ENCODE measurements around the gene RAB3IL1. TPM values are rescaled to one million over a fixed set of nuclear protein-coding genes. Genes with fewer than 3 reads are reported as not detected.
A peak's percentile ranks its signal among the peaks of the same experiment; 100 is the strongest.

Gene RAB3IL1
- total RNA-seq, 1 donor from 2014 or later, result 3.0 TPM

DNA sequence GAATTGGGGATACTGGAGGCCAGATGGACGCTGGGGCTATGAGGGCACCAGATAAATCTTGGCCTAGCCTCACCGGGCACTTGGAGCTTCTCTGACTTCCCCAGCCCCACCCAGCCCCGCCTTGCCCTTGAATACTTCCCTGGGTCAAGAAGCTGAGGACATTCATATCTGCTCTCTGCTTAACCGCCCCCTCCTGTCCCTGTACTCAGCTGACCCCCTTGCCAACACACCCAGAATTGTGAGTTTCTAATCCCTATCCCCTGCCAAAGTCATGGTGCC is 48.0 kb downstream of the RAB3IL1 start:
- DNase-seq (ENCODE audit: low read depth), result no peak

DNA sequence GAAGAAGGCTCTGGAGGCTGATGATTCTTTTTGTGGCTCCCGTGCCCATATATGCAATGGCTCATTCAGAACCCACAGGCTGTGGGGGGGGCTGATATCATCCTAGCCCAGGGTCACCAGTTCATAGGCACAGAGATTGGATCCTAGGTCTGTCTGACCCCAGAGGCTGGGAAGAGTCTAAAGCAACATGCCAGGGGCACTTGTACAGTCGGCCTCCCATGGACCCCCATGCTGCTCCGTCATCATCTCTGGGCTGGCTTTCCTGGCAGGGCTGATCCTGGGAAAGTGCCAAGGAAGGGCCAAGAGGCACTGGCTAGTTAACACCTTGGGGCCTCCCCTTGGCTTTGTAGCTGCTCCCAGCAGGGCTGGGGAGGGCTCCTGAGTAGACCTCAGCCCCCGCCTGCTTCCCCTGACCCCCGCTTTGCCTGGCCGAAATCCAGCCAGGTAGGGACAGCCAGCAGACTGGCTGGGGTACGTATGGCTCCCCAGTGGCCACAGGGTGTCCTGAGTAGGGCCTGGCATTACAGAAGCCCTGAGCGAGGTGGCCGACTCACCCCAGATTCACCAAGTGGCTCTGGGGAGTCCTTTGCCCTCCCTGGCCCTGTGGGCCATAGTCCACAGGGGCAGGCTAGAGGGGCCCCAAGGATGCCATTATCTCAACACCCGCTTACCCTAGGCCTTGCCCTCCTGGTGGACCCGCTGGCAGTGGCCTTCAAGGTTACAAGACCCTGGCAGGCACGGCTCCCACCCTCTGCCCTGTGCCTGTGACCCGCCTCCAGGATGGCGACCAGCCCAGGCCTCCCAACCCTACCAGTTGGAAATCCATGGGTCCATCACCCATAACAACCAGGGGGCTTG is 48.6 kb downstream of the RAB3IL1 start:
- DNase-seq (ENCODE audit: low read depth), result no peak

DNA sequence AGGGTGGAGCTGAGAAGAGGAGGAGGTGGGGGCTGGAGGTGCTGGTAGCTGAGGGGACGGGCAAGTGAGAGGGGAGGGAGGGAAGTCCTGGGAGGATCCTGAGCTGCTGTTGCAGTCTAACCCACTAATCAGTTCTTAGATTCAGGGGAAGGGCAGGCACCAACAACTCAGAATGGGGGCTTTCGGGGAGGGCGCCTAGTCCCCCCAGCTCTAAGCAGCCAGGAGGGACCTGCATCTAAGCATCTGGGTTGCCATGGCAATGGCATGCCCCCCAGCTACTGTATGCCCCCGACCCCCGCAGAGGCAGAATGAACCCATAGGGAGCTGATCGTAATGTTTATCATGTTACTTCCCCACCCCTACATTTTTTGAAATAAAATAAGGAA is 50.4 kb downstream of the RAB3IL1 start:
- no peak for DNase-seq (ENCODE audit: low read depth)

DNA sequence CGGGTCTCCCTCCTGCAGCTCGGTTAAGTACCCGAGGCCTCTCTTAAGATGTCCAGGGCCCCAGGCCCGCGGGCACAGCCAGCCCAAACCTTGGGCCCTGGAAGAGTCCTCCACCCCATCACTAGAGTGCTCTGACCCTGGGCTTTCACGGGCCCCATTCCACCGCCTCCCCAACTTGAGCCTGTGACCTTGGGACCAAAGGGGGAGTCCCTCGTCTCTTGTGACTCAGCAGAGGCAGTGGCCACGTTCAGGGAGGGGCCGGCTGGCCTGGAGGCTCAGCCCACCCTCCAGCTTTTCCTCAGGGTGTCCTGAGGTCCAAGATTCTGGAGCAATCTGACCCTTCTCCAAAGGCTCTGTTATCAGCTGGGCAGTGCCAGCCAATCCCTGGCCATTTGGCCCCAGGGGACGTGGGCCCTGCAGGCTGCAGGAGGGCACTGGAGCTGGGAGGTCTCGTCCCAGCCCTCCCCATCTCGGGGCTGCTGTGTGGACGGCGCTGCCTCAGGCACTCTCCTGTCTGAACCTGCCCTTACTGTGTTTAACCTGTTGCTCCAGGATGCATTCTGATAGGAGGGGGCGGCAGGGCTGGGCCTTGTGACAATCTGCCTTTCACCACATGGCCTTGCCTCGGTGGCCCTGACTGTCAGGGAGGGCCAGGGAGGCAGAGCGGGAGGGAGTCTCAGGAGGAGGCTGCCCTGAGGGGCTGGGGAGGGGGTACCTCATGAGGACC is 51.0 kb downstream of the RAB3IL1 start:
- DNase-seq (ENCODE audit: low read depth), result no peak

DNA sequence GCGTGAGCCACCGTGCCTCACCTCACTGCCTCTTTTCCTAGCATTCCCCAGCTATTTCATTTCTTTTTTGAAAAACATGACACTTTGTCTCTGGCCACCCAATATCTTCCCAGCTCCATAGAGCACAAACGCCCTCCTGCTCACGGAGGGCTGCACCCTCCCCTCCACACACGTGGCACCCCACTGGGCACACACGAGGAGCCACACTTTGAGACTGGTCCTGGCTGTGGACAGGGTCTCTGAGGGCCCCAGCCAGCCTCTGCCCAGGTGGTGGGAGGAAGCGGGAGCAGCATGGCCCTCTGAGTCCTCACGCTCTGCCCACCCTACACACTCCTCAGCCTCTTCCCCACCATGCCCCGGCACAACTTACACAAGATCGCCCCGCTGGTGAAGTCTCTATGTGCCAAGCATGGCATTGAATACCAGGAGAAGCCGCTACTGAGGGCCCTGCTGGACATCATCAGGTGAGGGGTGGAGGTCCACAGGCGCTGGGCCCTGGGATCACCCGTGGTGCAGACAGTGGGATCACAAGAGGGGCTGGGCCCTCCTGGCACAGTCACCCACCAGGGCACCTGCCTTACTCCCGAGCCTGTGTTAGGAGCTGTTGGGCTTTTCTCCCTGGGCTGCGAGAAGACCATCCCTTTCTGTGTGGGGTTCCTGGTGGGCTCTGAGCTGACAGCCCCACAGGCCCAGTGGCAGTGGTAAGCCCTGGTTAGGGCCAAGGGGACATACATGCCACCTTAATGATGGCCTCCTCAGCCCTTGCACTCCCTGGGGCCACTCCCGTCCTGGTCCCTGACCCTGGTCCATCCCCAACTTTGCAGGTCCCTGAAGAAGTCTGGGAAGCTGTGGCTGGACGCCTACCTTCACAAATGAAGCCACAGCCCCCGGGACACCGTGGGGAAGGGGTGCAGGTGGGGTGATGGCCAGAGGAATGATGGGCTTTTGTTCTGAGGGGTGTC is 52.3 kb downstream of the RAB3IL1 start:
- DNase-seq (ENCODE audit: low read depth), result no peak

DNA sequence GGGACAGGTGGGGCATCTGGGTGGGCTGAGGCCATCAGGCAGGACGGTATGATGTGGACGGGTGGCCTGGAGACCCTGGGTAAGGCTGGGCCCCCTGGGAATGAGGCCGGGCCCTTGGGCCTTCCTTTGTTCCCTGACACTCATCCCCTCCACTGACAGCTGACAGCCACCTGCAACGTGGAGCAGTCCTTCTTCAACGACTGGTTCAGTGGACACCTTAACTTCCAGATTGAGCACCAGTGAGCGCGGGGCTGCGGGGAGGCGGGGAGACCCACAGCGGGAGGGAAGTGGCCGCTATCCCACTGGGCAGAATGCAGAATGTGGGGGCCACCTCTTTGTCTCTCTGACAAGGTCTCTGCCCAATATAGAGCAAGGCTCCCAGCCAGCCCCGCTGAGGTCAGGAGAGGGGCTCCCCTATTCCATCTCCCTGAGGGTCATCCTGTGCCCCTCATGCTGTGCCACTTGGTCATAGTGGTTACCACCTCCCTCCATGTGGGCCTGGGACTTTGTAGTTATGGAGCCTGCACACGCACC is 53.8 kb downstream of the RAB3IL1 start:
- no peak for DNase-seq (ENCODE audit: low read depth)

DNA sequence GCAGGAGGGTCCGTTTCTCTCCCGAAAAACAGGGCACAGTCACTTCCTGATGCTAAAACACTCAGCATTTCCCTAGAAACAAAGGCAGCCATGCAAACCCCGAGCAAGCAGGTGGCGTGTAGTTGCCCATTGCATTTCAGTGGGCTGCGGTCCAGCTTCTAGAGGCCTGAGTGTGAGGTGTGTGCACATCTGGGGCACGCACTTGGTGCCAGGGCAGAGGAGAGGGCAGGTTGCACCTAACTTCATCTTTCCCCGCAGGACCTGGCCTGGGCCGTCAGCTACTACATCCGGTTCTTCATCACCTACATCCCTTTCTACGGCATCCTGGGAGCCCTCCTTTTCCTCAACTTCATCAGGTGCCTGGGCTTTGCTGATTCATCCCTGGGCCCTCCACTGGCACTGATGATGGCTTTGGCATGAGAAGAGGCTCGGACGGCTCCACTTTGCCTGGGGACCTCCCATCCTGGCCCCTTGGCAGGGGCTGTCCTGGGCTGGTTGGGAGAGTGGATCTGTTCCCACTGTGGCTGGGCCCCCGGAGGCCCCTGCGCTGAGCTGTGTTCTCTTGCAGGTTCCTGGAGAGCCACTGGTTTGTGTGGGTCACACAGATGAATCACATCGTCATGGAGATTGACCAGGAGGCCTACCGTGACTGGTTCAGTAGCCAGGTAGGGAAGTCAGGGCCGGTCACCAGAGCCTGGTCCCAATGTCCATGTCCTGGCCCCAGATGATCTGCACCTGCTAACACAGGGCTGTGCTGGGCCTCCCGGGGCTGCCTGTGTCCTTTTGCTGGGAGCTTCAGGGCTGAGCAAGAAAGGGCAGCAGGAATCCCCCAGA is 54.4 kb downstream of the RAB3IL1 start:
- DNase-seq (ENCODE audit: low read depth), result no peak

DNA sequence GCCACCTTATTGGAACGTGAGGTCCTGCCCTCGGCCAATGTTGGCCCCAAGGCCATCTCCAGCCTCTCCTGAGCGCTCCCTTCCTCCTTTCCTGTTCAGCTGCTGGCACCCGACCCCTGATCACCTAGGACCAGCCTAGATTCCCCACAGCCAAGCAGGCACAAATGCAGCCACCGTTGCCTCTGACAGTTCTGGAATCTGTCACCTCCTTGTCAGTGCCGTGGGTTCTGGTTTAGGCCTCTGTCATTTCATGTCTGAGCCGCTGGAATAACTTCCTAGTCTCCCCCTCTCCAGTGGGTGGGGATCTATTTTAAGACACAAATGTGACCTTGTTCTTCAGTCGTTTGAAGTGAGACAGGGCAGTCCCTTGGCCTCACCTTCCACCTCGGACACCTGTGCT is 55.7 kb downstream of the RAB3IL1 start:
- no peak for DNase-seq (ENCODE audit: low read depth)

DNA sequence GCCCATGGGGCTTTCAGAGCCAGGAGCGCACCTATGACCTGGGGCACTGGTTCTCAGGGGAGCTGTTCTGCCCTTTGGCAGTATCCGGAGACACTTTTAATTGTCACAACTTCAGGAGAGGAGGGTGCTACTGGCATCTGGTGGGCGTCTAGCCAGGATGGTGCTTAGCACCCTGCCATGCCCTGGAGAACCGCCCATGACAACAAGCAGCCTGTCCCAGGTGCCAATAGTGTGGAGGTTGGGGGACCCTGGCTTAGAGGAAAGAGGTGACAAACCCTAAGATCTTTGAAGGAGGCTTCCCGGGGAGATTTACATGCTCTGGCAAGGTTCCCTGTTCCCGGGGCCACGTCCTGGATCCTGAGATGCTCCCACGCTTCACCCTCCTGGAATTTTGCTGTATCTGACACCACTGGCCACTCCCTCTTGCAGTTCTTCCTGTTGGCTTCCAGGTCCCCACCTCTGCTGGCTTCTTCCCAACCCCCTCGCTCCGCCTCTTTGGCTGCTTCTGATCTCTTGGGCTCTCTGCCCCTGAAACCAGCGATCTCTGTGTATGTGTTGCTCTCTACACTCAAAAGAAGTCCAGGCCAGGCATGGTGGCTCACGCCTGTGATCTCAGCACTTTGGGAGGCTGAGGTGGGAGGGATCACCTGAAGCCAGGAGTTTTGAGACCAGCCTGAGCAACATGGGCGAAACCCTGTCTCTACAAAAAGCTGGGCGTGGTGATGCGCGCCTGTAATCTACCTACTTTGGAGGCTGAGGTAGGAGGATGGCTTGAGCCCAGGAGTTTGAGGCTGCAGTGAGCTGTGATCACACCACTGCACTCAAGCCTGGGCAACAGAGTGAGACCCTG is 57.1 kb downstream of the RAB3IL1 start:
- DNase-seq (ENCODE audit: low read depth), result no peak

DNA sequence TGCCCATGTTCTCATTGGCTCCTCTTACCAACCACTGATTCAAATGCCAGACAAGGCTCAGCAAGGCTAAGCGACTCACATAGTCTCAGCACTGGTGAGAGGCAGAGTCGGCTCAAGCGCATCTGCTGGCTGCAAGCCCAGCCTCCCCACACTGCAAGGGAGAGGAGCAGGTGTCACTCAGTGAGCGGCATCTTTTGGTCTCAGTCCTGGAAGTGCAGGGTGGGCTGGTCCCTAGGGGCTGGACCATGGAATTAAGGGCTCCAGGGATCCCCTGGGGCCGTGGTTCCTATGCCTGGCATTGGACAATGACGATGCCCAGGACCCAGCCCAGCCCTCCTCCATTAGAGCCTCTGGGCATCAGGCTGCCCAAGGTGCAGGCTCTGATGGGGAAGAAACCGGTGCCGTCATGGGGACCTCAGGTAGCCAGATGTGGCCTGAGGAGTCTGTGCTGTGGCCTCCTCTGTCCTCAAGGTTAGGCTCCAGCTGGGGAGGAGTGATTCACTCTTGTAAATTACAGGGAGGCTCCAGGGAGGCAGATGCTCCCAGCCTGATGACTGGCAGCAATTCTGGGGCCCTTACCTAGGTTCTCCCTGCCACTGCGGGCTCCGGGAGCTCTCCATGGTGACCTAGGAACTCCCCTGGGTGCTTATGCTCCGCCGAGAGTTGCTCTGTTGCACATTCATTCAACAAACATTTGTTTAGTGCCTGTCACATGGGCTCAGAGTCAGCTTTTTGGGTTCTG is 61.3 kb downstream of the RAB3IL1 start:
- DNase-seq (ENCODE audit: low read depth), result peak; percentile 68

DNA sequence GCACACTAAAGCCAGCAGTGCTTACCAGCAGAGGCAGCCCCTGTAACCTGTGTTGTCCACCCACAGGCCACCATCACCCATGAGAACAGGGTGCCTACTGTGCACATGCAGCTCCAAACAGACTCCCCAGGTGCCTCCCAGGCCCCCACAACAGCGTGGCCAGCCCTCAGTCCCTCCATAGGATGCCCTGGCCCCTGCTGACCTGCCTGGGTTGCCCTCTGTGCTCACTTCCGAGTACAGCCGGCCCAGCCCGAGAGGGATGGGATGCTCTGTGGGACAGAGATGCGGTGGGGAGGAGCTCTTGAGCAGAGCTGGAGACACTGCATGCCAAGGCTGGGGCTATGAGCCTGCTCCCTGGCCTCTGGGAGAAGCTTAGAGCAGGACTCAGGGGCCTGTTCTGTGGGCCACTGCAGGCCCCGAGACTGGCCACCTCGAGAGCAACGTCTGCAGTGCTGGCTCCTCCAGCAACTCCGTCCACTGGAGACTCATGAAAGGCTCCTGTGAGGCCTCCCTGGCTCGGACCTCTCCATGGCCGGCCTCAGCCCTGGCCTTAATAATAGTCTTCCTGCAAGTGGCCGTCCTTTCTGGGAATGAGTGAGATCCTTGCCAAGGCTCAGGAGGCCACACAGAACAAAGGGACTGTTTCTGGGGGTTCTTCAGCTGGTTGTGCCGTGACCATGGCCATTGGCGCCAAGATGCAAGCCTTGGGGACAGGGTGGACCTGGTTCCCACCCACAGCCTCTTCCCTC is 62.2 kb downstream of the RAB3IL1 start:
- no peak for DNase-seq (ENCODE audit: low read depth)

DNA sequence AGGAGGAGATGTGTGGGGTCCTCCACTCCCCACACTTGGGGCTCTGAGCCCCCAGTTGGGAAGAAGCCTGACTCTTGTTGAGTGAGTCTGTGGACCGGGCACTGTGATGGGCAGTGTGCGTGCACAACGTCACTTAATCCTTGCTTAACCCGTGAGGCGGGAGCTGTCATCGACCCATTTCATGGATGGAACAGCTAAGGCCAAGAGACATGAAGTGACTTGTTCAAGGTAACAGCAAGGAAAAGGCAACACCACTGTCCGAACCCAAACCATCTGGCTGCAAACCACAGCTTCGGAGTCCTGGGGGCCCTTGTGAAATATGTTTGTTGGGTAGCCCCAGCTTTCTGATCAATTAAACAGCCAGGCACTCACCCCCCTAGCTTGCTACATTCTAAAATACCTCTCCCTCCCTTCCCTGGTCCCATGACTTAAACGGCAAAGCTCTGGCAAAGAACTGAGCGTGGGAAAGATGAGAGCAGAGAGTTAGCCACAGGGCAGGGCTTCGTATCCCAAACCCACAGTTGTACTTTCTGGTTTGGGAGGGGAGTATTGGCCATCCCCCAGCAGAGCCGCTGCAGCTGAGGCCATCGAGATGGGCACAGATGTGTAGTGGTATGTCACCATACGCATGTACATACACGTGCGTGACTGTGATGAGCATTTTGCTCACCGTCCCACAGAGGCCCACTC is 63.0 kb downstream of the RAB3IL1 start:
- DNase-seq (ENCODE audit: low read depth), result peak; percentile 67

DNA sequence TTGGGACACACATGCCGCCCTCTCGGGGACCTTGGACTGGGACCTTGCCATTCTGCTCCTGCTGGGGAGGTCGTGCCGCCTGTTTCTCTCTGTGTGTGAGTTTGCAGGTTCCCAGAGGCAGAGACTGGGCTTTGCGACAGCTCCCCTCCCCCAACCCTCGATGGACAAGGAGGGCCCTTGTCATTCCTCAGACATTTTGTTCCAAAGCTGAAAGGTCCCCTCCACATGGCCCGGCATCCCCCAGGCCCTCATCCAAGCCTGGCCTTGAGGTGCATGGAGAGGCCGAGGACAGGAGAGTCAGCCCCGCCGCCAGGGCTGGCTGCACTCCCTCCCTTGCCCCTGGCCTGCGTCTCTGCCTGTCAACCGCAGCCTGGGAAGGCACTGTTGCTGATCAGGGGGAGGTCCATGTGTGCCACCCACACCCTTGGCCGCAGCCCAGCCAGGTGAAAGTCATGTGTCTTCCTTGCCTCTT is 63.6 kb downstream of the RAB3IL1 start:
- DNase-seq (ENCODE audit: low read depth), result no peak

DNA sequence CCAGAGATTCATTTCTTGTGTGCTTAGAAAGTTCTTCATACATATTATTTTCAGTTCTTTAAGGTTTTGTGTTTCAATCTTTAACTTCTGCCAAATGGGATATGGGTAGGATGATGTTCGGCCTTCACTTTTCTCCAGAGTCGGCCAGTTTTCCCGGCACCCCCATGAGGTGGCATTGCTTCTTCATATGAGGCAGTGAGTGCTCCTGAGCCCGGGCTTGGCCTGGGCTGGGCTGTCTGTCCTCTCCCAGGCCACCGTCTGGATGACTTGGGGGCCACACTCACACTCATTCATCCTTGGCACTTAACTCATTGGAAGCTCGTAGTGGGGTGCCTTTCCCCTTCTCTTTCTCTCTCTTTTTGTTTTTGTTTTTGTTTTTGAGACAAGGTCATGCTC is 65.5 kb downstream of the RAB3IL1 start:
- DNase-seq (ENCODE audit: low read depth), result no peak

DNA sequence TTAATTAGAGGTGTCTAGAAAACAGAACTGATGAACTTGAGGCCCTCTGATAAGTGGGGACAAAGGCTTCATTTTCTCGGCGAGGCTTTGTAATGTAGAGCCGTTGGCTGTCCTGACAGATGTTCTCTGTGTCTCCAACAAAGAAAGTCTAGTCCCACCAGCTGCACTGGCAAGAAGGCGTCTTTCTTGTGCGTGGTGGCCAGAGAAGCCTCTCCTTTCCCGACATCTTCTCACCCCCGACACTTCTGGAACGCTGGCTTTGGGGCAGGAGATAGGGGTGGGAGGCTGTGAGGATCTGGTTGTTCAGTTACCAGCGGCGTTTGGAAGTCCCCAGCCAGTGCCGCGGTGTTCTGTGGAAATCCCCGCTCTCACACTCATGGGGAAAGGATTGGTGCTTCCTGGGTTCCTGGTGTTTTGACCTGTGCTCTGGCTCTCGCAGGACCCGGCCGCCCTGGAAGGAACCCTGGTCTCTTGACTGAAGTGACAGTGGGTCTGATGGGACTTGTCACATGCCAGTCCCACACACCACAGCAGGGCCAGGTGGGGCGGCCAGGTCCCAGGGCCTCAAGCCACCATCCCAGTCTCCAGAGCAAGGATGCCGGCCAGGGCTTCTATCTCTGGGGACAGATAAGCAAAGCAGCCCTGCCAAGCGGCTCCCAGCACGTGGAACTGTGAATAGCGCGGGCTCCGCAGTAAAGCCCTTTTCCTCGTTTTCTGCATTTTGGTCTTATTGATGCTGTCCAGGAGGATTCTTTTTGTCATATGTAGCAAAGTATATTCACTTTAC is 66.1 kb downstream of the RAB3IL1 start:
- DNase-seq (ENCODE audit: low read depth), result no peak

DNA sequence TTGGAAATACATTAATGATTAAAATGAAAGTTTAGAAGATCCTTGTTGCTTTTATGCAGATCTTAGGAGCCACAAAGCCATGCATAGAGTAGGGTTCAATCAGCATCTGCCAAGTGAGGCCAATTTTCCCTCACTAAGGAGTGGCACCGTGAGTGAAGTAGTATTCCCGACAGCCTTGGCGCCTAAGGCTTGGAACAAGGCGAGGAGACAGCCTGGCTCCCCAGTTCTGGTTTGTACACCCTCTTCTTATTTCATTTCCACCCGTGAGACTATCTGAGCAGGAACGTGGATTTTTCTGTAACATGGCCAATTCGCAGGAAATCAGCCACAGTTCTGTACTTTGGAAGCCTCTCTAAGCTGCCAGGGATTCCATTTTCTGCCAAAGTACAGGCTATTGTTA is 66.7 kb downstream of the RAB3IL1 start:
- no peak for DNase-seq (ENCODE audit: low read depth)

DNA sequence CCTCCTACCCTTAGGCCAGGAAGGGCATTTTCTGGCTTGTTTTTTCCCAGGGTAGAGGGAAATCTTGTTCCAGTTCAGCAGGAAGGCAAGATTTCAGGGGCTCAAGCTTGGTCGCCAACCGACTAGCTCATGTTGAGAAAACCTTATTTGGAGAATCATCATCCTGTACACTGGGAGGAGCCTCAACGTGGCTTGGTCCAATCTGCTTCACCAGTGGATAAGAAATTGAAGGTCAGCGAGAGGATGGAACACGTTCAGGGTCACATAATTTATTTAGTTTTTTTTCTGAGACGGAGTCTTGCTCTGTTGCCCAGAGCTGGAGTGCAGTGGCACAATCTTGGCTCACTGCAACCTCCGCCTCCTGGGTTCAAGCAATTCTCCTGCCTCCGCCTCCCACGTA is 68.7 kb downstream of the RAB3IL1 start:
- DNase-seq (ENCODE audit: low read depth), result no peak
